HepG2 (cell line): Measurements from ENCODE around the gene COBLL1. TPM values are rescaled to one million over a fixed set of nuclear protein-coding genes. Genes with fewer than 3 reads are reported as not detected.

Experiments used
- NAIF1 ChIP-seq: sonication (generic); formaldehyde crosslinking; IDR thresholded peaks from 2 replicates; pipeline ENCODE4 v1.5.0; 2020; ENCODE audit warnings: mild to moderate bottlenecking, missing genetic modification reagents, borderline replicate concordance
- PHF20 ChIP-seq: sonication (generic); formaldehyde crosslinking; IDR thresholded peaks from 2 replicates; pipeline ENCODE4 v1.5.0; 2020; ENCODE audit warnings: mild to moderate bottlenecking, missing genetic modification reagents
- TOE1 ChIP-seq: sonication (generic); formaldehyde crosslinking; IDR thresholded peaks from 2 replicates; pipeline ENCODE4 v1.4.0; 2020; ENCODE audit warnings: mild to moderate bottlenecking, missing genetic modification reagents
- ZEB1 ChIP-seq: IDR thresholded peaks from 2 replicates; pipeline ENCODE4 v1.6.1; 2012; ENCODE audit warnings: mild to moderate bottlenecking, low read depth, inconsistent platforms; ENCODE audit not compliant: insufficient replicate concordance
- ZNF337 ChIP-seq: sonication (generic); formaldehyde crosslinking; IDR thresholded peaks from 2 replicates; pipeline ENCODE4 v1.5.1; 2020; ENCODE audit warnings: missing genetic modification reagents, low read depth, mild to moderate bottlenecking, borderline replicate concordance
- ZNF562 ChIP-seq: sonication (generic); formaldehyde crosslinking; IDR thresholded peaks from 2 replicates; pipeline ENCODE4 v1.8.0; 2022; ENCODE audit warnings: missing genetic modification reagents, borderline replicate concordance
- ZNF782 ChIP-seq: sonication (generic); formaldehyde crosslinking; IDR thresholded peaks from 2 replicates; pipeline ENCODE4 v1.4.0; 2020; ENCODE audit warnings: missing genetic modification reagents, mild to moderate bottlenecking, borderline replicate concordance
- ZNF879 ChIP-seq: sonication (generic); formaldehyde crosslinking; IDR thresholded peaks from 2 replicates; pipeline ENCODE4 v1.8.1; 2023; ENCODE audit warnings: missing genetic modification reagents
- polyA plus RNA-seq, 8 experiments: library from polyadenylated mRNA; depleted of rRNA in 3 of 8; stranded (reverse) in 7 of 8; unstranded in 1 of 8; fragments of >200 nt; fragmentation: Illumina TruSeq in 4 of 8; extraction: Trizol in 4 of 8; gene quantifications; 2 replicates each; pipeline versions ENCODE4 v1.2.1 to v1.2.3, GENCODE V29; 2011 to 2016; ENCODE audit warnings: low read depth in 4 of 8, missing spikeins in 1 of 8, mixed read lengths in 1 of 8; ENCODE audit not compliant: insufficient read depth in 1 of 8
- total RNA-seq, 5 experiments: library from RNA; depleted of rRNA; stranded (reverse); fragments of >200 nt; fragmentation: Illumina TruSeq; extraction: Trizol; gene quantifications; 2 replicates each; pipeline ENCODE4 v1.2.3, GENCODE V29; 2016; ENCODE audit warnings: low read depth in 1 of 5
- TF ChIP-seq, protein P1 (sequence below): sonication (generic); formaldehyde crosslinking; IDR thresholded peaks from 2 replicates; pipeline ENCODE4 v1.5.0; 2020; ENCODE audit warnings: missing genetic modification reagents, mild to moderate bottlenecking, borderline replicate concordance
- TF ChIP-seq, protein P2 (sequence below): IDR thresholded peaks from 2 replicates; pipeline ENCODE4 v1.6.1; 2018; ENCODE audit warnings: missing genetic modification reagents, mild to moderate bottlenecking, missing compliant biosample characterization
- TF ChIP-seq, protein P3 (sequence below): sonication (generic); formaldehyde crosslinking; IDR thresholded peaks from 2 replicates; pipeline ENCODE4 v1.4.0; 2020; ENCODE audit warnings: mild to moderate bottlenecking, missing genetic modification reagents
- TF ChIP-seq, protein P4 (sequence below): sonication (generic); formaldehyde crosslinking; IDR thresholded peaks from 2 replicates; pipeline ENCODE4 v1.4.0; 2020; ENCODE audit warnings: missing genetic modification reagents, borderline replicate concordance
- TF ChIP-seq, protein P5 (sequence below): IDR thresholded peaks from 2 replicates; pipeline ENCODE4 v1.4.0; 2020; ENCODE audit warnings: mild to moderate bottlenecking, missing genetic modification reagents

COBLL1 gene
- total and polyA plus RNA-seq, 2 of the 13 experiments (the other 11 are each of a cell fraction or from before 2014, with no cell fraction given): 32.6 to 86.8 TPM

DNA sequence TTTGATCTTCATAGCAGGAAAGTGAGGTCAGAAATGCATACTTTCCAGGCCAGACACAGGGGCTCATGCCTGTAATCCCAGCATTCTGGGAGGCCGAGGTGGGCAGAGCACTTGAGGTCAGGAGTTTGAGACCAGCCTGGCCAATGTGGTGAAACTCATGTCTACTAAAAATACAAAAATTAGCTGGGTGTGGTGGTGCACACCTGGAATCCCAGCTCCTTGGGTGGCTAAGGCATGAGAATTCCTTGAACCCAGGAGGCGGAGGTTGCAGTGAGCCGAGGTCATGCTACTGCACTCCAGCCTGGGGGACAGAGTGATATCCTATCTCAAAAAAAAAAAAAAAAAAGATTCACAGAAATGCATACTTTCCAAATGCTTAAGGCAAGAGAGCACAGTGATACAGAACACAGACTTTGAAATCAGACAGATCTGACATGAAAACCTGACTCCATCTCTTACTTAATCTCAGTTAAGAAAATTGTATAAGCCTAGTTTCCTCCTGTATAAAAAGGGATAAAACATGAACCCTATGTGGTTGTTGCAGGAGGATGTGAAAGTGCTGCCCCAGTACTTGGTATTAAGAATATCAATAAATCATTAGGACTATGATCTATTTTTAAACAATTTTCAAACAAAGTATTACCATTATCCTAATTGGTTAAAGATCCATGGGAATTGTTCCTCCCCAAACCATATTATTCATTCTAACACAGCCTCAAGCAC, 26.4 kb downstream of the COBLL1 start (continued):
- TF ChIP-seq, protein P1, sequence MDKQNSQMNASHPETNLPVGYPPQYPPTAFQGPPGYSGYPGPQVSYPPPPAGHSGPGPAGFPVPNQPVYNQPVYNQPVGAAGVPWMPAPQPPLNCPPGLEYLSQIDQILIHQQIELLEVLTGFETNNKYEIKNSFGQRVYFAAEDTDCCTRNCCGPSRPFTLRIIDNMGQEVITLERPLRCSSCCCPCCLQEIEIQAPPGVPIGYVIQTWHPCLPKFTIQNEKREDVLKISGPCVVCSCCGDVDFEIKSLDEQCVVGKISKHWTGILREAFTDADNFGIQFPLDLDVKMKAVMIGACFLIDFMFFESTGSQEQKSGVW (CRISPR knock-in tag): no peak
- TF ChIP-seq ZNF879 (CRISPR knock-in tag) (no peak), TOE1 (CRISPR knock-in tag) (no peak), PHF20 (no peak), ZNF782 (no peak), ZEB1 (no peak), NAIF1 (CRISPR knock-in tag) (no peak), ZNF337 (no peak), ZNF562 (no peak)
- TF ChIP-seq, protein P2, sequence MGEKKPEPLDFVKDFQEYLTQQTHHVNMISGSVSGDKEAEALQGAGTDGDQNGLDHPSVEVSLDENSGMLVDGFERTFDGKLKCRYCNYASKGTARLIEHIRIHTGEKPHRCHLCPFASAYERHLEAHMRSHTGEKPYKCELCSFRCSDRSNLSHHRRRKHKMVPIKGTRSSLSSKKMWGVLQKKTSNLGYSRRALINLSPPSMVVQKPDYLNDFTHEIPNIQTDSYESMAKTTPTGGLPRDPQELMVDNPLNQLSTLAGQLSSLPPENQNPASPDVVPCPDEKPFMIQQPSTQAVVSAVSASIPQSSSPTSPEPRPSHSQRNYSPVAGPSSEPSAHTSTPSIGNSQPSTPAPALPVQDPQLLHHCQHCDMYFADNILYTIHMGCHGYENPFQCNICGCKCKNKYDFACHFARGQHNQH (CRISPR knock-in tag): no peak
- TF ChIP-seq, protein P3, sequence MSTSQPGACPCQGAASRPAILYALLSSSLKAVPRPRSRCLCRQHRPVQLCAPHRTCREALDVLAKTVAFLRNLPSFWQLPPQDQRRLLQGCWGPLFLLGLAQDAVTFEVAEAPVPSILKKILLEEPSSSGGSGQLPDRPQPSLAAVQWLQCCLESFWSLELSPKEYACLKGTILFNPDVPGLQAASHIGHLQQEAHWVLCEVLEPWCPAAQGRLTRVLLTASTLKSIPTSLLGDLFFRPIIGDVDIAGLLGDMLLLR: no peak
- TF ChIP-seq, protein P4, sequence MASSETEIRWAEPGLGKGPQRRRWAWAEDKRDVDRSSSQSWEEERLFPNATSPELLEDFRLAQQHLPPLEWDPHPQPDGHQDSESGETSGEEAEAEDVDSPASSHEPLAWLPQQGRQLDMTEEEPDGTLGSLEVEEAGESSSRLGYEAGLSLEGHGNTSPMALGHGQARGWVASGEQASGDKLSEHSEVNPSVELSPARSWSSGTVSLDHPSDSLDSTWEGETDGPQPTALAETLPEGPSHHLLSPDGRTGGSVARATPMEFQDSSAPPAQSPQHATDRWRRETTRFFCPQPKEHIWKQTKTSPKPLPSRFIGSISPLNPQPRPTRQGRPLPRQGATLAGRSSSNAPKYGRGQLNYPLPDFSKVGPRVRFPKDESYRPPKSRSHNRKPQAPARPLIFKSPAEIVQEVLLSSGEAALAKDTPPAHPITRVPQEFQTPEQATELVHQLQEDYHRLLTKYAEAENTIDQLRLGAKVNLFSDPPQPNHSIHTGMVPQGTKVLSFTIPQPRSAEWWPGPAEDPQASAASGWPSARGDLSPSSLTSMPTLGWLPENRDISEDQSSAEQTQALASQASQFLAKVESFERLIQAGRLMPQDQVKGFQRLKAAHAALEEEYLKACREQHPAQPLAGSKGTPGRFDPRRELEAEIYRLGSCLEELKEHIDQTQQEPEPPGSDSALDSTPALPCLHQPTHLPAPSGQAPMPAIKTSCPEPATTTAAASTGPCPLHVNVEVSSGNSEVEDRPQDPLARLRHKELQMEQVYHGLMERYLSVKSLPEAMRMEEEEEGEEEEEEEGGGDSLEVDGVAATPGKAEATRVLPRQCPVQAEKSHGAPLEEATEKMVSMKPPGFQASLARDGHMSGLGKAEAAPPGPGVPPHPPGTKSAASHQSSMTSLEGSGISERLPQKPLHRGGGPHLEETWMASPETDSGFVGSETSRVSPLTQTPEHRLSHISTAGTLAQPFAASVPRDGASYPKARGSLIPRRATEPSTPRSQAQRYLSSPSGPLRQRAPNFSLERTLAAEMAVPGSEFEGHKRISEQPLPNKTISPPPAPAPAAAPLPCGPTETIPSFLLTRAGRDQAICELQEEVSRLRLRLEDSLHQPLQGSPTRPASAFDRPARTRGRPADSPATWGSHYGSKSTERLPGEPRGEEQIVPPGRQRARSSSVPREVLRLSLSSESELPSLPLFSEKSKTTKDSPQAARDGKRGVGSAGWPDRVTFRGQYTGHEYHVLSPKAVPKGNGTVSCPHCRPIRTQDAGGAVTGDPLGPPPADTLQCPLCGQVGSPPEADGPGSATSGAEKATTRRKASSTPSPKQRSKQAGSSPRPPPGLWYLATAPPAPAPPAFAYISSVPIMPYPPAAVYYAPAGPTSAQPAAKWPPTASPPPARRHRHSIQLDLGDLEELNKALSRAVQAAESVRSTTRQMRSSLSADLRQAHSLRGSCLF (CRISPR knock-in tag): no peak
- TF ChIP-seq, protein P5, sequence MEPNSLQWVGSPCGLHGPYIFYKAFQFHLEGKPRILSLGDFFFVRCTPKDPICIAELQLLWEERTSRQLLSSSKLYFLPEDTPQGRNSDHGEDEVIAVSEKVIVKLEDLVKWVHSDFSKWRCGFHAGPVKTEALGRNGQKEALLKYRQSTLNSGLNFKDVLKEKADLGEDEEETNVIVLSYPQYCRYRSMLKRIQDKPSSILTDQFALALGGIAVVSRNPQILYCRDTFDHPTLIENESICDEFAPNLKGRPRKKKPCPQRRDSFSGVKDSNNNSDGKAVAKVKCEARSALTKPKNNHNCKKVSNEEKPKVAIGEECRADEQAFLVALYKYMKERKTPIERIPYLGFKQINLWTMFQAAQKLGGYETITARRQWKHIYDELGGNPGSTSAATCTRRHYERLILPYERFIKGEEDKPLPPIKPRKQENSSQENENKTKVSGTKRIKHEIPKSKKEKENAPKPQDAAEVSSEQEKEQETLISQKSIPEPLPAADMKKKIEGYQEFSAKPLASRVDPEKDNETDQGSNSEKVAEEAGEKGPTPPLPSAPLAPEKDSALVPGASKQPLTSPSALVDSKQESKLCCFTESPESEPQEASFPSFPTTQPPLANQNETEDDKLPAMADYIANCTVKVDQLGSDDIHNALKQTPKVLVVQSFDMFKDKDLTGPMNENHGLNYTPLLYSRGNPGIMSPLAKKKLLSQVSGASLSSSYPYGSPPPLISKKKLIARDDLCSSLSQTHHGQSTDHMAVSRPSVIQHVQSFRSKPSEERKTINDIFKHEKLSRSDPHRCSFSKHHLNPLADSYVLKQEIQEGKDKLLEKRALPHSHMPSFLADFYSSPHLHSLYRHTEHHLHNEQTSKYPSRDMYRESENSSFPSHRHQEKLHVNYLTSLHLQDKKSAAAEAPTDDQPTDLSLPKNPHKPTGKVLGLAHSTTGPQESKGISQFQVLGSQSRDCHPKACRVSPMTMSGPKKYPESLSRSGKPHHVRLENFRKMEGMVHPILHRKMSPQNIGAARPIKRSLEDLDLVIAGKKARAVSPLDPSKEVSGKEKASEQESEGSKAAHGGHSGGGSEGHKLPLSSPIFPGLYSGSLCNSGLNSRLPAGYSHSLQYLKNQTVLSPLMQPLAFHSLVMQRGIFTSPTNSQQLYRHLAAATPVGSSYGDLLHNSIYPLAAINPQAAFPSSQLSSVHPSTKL (CRISPR knock-in tag): no peak
- TF ChIP-seq, all 625 proteins: peak for 0
